HCT116 (cell line): ENCODE data around the gene FAM135A.

Source experiments
- CTCF ChIP-seq, 3 experiments: fragments of 200-600 bp in 1 of 3; sonication (generic) in 1 of 3; IDR thresholded peaks in 2 of 3; conservative IDR thresholded peaks in 1 of 3; 2 replicates each; pipeline ENCODE4 v1.5.1; 2012 to 2017; ENCODE audit warnings: low read depth in 2 of 3, low read length in 2 of 3, antibody characterized with exemption in 1 of 3, borderline replicate concordance in 1 of 3, control low read depth in 1 of 3, mild to moderate bottlenecking in 1 of 3, mixed read lengths in 1 of 3, mixed run types in 1 of 3, moderate library complexity in 1 of 3; ENCODE audit not compliant: insufficient read depth in 1 of 3
- EGR1 ChIP-seq: IDR thresholded peaks from 2 replicates; pipeline ENCODE4 v1.6.1; 2012; ENCODE audit warnings: low read depth
- JUND ChIP-seq: IDR thresholded peaks from 2 replicates; pipeline ENCODE4 v1.6.1; 2012
- MAX ChIP-seq: IDR thresholded peaks from 2 replicates; pipeline ENCODE4 v1.6.1; 2012
- POLR2AphosphoS5 ChIP-seq: IDR thresholded peaks from 2 replicates; pipeline ENCODE4 v1.6.1; 2011; ENCODE audit warnings: mild to moderate bottlenecking, low read depth, low read length, moderate library complexity
- TCF7L2 ChIP-seq: IDR thresholded peaks from 2 replicates; pipeline ENCODE4 v1.7.0; 2011; ENCODE audit warnings: borderline replicate concordance, inconsistent platforms; ENCODE audit not compliant: insufficient read depth, insufficient read length; ENCODE audit errors: extremely low read depth

- TF ChIP-seq TCF7L2 (no peak), CTCF (IDR thresholded peaks at IDR 0.05 in 2 of 3, conservative IDR thresholded peaks at IDR 0.05 in 1 of 3; ENCODE audit: borderline replicate concordance in 1 of 3, insufficient read depth in 1 of 3, low read depth in 2 of 3, low read length in 2 of 3) (no peak), JUND (no peak), POLR2AphosphoS5 (no peak), MAX (no peak), EGR1 (no peak)
These were observed 179.8 kb downstream of the FAM135A start for GRCh38 chr6:70593118-70593486.
